ENCODE data around the gene CR1. TPM values are rescaled to one million over a fixed set of nuclear protein-coding genes. Genes with fewer than 3 reads are reported as not detected.
"Not testable (repeated sequence)": the region's sequence is repeated elsewhere in the genome, so short reads cannot be mapped to it uniquely, and the experiment has no call there.

Gene CR1
- total RNA-seq, 1 donor from 2014 or later: not detected

- DNase-seq (ENCODE audit: low read depth): peak; percentile 6
- H3K36me3 ChIP-seq (ENCODE audit: control insufficient read depth, insufficient read depth, low read length): no peaks in the 10 kb centered on the region
- H3K27me3 ChIP-seq (ENCODE audit: control insufficient read depth, insufficient read depth, low read length): no peaks in the 10 kb centered on the region
- no peak overlapping the region for H3K4me3 ChIP-seq (ENCODE audit: low read depth, low read length)
- TF ChIP-seq CTCF (IDR thresholded peaks at IDR 0.05; ENCODE audit: insufficient read depth, low read length, severe bottlenecking): no peak
- no peak for FAIRE-seq
Observed at GRCh38 chr1:207654320-207654719, 158.4 kb downstream of the CR1 start.

DNA sequence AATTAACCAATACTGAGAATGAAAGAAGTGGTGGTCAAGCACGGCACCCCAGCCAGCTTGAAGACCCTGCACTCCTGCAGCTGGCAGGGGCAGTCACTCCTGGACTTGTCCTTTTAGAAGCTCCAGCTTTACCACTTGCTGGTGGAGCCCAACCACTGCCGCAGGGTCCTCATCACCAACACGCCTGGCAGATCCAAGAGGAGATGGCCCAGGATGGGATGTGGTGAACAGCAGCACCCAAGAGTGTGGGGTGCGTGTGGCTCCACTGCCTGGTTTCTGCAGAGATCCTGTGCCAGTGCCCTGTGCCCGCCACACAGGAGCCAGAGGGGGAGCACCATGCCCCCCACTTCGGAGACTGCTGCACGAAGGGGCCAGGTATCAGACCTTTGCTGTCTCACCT lies 162.5 kb downstream of the CR1 start:
- no peaks in the 10 kb centered on the region for H3K36me3 ChIP-seq (ENCODE audit: control insufficient read depth, insufficient read depth, low read length)

GRCh38 chr1:207658904-207659485 lies 163.0 kb downstream of the CR1 start:
- FAIRE-seq (no peak), DNase-seq (ENCODE audit: low read depth) (no peak)
- Histone ChIP-seq H3K27me3 (ENCODE audit: control insufficient read depth, insufficient read depth, low read length) (no peaks in the 10 kb centered on the region), H3K4me3 (ENCODE audit: low read depth, low read length) (no peak overlapping the region), H3K36me3 (ENCODE audit: control insufficient read depth, insufficient read depth, low read length) (no peaks in the 10 kb centered on the region)
- TF ChIP-seq CTCF (IDR thresholded peaks at IDR 0.05; ENCODE audit: insufficient read depth, low read length, severe bottlenecking): no peak

More for the DNA sequence above, 162.5 kb downstream of the CR1 start:
- no peaks in the 10 kb centered on the region for H3K27me3 ChIP-seq (ENCODE audit: control insufficient read depth, insufficient read depth, low read length)
- DNase-seq (ENCODE audit: low read depth) (no peak), FAIRE-seq (no peak)
- no peak for TF ChIP-seq CTCF (IDR thresholded peaks at IDR 0.05; ENCODE audit: insufficient read depth, low read length, severe bottlenecking)
- no peak overlapping the region for H3K4me3 ChIP-seq (ENCODE audit: low read depth, low read length)

GRCh38 chr1:207659545-207660153 lies 163.7 kb downstream of the CR1 start:
- Histone ChIP-seq H3K27me3 (ENCODE audit: control insufficient read depth, insufficient read depth, low read length) (no peaks in the 10 kb centered on the region), H3K4me3 (ENCODE audit: low read depth, low read length) (no peak overlapping the region), H3K36me3 (ENCODE audit: control insufficient read depth, insufficient read depth, low read length) (no peaks in the 10 kb centered on the region)
- TF ChIP-seq CTCF (IDR thresholded peaks at IDR 0.05; ENCODE audit: insufficient read depth, low read length, severe bottlenecking): no peak
- FAIRE-seq: no peak
- peak; percentile 54 for DNase-seq (ENCODE audit: low read depth)

DNA sequence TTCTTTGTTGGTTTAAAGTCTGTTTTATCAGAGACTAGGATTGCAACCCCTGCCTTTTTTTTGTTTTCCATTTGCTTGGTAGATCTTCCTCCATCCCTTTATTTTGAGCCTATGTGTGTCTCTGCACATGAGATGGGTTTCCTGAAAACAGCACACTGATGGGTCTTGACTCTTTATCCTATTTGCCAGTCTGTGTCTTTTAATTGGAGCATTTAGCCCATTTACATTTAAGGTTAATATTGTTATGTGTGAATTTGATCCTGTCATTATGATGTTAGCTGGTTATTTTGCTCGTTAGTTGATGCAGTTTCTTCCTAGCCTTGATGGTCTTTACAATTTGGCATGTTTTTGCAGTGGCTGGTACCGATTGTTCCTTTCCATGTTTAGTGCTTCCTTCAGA lies 165.5 kb downstream of the CR1 start:
- H3K4me3 ChIP-seq (ENCODE audit: low read depth, low read length); H3K27me3 ChIP-seq (ENCODE audit: control insufficient read depth, insufficient read depth, low read length); DNase-seq (ENCODE audit: low read depth); FAIRE-seq; H3K36me3 ChIP-seq (ENCODE audit: control insufficient read depth, insufficient read depth, low read length): not testable (repeated sequence)

- FAIRE-seq: no peak
- no peak overlapping the region for H3K4me3 ChIP-seq (ENCODE audit: low read depth, low read length)
- H3K27me3 ChIP-seq (ENCODE audit: control insufficient read depth, insufficient read depth, low read length): peaks cover 17% of the 10 kb centered on the region
- TF ChIP-seq CTCF (IDR thresholded peaks at IDR 0.05; ENCODE audit: insufficient read depth, low read length, severe bottlenecking): no peak
- no peak for DNase-seq (ENCODE audit: low read depth)
- no peaks in the 10 kb centered on the region for H3K36me3 ChIP-seq (ENCODE audit: control insufficient read depth, insufficient read depth, low read length)
Observed at GRCh38 chr1:207666342-207666741, 170.4 kb downstream of the CR1 start.

Measured in bronchial epithelial cell (primary cell).